Activated CD4-positive, alpha-beta T cell treated with anti-CD3 and anti-CD28 coated beads, Interleukin-2, Interleukin-4, amounts not matched to agents 100 ng/mL and 50 ng/mL, durations not matched to agents 16 hours and 8 hours (primary cell): Measurements from ENCODE around the gene PIP4K2C.

ENCODE experiments used
- DNase-seq: peaks from one replicate; pipeline ENCODE4 v3.0.0-alpha.2; 2020; ENCODE audit warnings: low spot score

PIP4K2C gene

DNA sequence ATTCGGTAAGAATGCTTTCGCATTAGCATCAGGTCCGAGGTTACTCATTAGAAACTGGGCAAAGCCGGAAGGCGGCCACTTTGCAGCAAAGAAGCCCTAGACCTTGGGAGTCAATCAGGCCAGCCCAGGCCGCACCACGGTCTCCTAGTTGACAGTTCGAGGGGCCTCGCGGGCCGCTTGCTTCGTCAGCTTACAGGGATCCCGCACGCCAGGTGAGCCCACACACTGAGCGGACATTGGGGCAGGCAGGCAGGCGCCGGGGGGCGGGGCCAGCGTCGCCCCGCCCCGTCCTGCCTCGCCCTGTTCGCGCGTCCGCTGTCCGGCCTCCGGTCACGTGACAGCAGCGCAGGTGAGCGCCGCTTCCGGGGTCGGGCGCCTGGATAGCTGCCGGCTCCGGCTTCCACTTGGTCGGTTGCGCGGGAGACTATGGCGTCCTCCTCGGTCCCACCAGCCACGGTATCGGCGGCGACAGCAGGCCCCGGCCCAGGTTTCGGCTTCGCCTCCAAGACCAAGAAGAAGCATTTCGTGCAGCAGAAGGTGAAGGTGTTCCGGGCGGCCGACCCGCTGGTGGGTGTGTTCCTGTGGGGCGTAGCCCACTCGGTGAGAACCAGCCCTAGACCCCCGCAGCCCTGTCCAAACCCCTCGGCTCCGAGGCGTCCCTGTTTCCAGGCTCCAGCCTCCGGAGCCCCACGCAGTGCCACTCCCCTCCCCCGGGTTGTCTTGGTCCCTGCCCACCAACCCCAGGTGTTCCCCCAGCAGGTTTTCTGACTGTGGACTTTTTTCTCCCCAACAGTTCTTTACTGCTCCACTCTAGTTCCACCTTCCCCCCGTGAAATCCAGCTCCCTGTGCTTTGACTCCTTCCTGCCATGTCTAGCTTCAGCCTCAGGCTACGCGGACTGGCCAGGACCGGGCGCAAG, at the start of gene PIP4K2C:
PIP4K2C (plus strand) TSS at position 329 of the 918 bp plus-strand sequence; CDS start at position 427, 98 bp downstream.
- DNase-seq = peak; percentile 85

DNA sequence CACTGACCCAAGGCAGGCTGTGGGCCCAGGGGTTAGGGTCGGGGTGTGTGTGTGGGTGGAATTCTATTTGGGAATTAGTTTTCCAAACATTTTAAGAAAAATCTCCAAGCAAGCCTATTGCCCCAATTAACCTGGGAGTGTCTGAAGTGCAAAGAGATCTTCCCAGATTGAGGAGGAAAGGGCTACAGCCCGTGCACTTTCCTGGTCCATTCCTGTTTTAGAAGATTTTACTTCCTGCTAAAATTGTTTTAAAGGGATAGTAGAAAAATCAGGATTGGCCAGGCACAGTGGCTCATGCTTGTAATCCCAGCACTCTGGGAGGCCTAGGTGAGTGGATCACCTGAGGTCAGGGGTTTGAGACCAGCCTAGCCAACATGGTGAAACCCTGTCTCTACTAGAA, 49.3 kb upstream of the PIP4K2C start:
- no peak for DNase-seq

DNA sequence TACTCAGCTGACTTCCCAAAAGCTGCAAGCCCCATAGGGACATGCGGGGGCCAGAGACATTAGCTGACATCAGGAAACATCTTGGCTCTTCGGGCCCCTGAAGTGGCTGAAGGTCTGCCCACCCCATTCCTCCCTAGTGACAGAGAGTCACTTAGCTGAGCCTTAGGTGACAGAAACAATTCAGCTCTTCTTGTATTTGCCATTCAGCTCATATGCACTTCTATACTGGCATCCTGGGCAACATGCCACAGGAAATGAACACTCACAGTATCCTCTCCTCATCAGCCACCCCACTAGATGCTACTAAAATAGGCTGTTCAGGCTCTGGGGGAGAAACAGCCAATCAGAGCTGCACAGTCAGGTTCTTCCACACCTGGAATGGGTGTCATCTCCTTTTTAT, 47.4 kb upstream of the PIP4K2C start:
- no peak for DNase-seq

DNA sequence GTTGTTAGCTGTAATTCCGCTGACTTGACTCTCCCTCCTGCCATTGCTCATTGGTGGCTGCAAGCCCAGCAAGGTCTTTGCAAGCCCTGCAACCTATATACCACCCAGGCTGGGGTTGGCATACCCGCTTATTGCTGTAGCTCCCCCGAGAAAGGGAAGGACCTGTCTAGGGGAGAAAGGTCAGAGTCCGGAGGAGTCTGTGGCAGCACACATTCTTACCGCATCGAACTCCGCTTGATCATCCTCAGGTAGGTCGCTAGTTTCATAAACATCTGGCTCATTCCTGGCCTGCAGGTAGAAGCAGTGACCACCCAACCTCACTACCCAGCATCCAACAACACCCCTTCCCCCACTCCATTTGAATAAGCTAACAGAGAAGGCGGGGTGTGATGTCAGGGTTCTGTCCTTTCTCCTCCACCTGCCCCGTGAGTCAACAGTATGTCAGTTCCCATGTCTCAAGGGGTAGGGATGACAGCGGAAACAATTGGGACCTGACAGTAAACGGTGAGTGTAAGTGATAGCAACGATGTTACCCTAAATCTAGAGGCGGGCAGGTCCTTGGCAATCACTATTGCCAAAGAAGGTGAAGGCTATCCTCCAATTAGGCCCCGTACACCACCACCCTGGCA, 45.1 kb upstream of the PIP4K2C start:
- no peak for DNase-seq

DNA sequence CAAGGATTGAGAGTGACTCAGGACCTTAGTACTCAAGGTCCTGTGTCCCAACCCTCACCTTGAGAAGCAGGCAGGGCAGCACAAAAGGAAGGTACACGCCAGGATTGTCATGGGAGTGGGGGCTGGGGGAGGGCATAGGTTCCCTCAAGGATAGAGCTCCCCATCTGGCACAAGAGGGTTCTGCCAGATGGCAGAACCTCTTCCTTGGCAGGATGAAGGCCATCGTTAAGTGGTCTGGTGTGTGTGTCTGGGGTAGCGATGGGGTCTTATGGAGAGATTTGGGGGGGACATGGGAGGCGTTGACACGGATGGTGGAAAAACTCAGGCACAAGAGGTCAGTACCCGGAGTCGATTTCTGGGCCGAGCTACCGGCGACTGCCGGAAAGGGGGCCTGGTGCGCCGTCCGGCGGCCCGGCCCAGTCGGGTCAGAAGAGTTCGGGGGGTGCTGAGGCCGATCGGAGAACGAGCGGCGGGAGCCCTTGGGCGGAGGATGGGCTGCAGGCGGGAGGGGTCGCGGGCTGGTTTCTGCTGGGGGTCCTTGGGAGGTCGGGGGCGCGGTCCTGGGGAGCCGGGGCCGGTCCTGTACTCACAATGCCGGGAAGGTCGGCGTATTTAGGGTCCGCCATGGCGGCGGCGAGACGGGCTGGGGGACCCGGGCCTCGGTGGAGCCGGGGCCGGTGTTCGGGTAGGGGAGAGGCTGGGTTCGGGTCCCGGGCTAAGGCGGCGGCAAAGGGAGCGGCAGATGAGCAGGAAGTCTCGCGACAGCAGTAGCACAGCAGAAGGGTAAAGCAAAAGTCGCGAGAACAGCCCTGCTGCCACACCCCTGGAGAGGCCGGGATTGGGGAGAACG, 44.3 kb upstream of the PIP4K2C start, which contains the start of gene DCTN2:
DCTN2 (minus strand) TSS at position 755 of the 850 bp plus-strand sequence; CDS start at position 626, 129 bp downstream.
- peak; percentile 98 for DNase-seq

DNA sequence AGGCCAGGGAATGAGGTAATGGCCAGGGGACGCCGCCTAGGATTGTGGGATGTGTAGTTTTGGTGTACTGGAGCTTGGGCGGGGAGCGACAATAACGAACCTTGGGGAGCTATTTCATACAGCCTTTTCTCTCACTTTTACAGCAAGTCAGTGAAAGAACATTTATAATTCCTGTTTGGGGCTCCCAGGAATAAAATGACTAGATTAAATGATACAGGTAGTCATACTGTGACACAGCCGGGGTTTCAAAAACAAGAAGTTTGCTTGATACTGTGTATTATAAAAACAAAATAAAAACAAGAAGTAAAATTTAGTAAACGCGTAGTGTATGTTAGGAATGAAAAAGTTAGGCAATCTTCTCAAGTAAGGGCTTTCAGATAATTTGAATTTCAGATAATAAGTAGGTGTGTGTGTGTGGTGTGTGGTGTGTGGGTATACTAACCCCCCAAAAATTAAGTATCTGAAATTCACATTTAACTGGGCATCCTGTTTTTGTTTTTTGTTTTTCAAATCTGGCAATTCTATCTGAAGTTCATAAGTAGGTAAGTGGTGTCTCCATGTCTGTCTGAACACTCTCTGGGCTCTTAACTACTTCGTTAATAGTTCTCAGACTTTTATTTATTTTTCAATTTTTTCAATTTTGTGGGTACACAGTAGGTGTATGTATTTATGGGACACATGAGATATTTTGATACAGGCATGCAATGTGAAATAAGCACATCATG, 43.5 kb upstream of the PIP4K2C start:
- DNase-seq = no peak

DNA sequence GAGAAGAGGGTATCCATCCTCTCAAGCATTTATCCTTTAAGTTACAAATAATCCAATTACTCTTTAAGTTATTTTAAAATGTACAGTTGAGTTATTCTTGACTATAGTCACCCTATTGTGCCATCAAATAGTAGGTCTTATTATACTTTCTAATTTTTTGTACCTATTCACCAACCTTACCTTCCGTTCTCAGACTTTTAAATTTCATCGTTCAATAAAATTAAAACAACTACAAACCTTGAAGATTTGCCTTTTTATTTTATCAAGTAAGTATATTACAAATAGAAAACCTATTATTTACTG, 43.0 kb upstream of the PIP4K2C start:
- DNase-seq = no peak

DNA sequence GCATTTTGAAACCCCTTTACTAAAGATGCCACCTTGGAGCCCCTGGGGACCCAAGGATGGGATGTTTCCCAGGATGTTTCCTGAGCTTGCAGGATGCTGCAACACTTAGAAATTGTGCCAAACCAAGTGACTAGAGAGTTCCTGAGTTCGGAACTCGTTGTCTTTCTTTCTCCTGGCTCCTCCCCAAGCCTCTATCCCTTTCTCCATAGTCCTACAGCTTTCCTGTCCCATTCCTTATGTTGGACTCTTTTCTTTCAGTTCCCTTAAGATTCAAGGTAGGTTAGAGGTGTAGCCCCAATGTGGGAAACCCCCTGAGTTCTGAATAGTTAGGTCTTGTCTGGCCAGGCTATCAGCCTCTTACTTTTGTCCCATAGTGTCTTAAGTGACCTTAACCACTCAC, 42.5 kb upstream of the PIP4K2C start:
- DNase-seq = no peak

DNA sequence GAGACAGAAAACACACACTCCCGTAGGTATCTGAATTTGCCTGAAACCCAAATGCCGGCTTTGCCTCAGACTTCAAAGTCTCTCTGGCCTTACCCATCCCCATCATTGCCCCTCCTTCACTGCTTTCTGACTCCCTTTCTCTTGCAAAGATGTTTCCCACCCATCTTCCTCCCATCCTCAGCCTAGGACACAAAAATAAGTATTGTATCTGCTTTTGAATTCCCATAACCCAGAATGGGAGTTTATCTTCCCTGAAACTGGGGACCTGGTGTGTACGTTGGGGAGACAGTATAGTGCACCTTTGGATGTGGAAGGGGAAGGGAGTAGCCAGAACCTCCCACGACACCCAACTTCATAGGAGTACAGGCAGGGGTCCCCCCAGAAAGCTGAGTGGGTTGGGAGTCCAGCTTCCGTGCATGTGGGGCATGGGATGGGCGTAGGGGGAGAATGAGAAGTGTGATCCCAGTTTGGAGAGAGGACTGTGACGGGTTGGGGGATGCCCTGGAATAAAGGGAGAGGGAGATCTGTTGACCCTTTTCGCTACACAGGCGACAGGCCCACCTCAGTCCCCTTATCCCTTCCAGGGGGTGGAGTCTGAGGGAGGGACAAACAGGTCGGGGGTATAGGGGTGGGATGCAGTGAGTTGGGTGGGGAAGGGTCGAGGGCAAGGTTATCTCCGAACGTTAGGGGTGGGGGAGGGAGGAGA, 41.6 kb upstream of the PIP4K2C start:
- no peak for DNase-seq

DNA sequence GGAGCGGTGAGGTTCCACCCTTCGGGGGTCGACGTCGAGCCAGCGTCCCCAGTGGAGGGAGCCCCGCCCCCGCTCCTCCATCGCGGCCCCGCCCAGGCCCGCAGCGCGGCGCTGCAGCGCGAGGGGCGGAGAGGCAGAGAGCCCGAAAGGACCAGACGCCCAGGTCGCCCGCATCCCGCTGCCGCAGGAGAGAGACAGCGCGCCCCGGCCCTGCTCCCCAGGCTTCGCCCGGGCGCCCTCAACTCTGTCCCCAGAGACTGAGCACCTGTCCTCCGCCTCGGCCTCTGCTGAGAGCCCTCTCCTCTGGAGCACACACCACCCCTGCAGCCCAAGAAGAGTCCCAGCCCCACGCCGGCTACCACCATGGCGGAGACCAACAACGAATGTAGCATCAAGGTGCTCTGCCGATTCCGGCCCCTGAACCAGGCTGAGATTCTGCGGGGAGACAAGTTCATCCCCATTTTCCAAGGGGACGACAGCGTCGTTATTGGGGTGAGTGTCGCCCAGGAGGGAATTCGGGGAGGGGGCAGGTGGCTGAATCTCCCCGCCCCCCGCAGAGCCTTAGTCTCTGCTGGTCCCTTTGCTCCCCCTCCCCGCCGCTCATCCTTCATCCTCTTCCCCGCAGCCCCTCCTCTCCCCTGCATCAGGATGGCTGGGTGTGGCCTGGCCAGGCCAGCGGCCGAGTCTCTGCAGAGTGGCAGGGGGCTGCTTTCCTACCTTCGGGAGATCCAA, 40.9 kb upstream of the PIP4K2C start, which contains the start of gene KIF5A:
KIF5A (plus strand) TSS at position 136 of the 732 bp plus-strand sequence; CDS start at position 364, 228 bp downstream.
- DNase-seq = peak; percentile 39

DNA sequence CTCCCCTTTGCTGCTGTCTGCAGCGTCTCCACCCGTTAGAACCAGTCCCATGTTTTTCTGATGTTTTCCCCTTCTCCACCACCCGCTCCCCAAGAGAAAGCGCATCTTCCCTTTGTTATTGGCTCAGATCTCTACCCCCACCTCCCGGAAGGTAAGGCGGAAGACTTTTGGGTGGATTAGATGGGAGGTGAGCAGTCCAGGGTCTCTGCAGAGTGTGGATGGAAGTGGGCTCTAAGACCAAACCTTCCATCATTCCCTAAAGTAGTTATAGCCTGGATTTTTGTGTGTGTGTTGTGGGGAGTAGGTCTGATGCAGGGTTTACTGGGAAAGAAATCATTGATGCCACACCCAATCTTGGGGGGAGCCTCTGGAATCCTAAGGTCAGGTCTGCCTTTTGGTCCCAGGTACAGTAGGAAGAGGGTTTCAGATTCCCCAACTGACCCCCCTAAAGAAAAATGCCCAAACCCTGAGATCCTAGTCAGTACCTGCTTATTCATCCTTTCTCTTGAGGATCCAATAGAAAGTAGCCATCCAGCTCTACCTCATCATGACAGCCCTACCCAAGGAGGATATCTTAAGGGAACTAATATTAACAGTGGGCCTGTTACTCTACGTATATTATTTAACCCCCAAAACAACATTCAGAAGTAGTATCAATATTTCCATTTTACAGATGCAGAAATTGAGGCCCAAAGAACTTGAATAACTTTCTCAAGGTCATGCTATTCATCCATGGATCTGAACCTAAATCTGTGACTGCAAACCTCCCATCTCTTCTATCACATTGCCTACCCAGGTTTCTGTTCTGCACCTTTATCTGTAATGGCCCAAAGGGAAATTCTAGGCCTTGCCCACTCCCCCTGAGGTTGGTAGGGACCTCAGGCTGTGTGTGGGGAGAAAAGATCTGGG, 40.1 kb upstream of the PIP4K2C start:
- no peak for DNase-seq

DNA sequence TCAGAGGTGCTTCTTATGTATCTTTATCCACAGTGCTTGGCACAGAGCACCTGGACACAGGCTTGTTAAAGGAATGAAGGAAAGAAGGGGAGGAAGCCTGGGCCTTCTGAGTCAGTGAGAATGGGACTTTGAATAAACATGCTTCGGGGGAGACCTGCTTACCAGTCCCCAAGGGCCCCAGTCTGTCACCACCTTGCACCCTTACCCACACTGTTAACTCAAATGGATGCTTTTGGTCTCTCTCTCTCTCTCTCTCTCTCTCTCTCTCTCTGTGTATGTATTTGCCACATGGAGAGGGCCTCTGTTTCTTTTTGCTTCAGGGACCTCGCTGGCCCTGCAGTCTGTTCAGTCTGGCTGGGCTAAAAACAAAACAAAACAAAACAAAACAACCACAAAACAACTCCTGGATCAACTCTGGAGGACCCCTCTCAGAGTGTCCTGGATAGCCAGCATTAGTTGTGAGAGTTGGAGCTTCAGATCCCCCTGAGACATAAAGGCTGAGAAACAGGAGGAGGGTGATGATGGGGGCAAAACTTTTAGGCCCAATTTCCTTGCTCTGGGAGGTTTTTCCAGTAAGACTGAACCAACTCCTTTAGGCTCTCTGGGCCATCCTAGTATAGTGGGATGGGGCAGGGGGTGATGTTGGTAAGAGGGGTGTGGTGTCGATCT, 39.2 kb upstream of the PIP4K2C start:
- DNase-seq = no peak

DNA sequence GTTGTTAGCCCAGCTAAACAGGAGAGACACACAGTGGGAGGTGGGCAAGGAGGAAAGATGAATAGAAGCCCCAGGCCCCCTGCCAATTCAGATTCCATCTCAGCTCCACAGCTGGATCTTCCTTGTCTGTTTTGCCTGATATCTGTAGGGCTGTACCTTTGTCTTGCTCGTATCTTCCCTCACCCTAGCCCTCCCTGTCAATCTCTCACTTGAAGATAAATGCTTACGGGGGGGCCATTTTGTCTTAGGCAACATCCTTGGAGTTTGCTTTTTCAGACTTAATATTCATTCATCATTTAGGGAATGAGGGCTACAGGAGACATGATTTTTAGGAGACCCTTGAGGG, 38.7 kb upstream of the PIP4K2C start:
- DNase-seq = no peak

DNA sequence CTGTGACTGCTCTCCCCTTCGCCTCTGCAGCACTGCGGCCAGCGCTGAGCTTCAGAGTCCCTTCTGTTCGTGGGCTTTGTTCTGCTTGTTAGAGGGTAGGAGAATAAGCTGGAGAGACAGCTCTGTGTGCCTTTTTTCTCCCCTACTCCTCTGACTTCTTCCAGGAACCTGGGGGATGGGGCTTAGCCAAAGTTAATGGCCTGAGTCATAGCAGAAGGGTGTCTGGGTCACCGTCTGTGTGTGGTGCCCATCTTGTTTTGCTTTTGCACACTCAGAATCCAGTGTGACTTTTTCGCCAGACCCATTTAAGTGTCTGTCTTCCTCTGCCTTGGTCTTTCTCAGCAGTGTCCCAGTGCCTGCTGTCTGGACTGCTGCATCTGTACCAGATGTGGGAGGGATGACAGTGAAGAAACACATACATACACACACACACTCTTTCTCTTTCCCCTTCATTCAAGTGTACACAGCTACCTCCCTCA, 38.1 kb upstream of the PIP4K2C start:
- no peak for DNase-seq

DNA sequence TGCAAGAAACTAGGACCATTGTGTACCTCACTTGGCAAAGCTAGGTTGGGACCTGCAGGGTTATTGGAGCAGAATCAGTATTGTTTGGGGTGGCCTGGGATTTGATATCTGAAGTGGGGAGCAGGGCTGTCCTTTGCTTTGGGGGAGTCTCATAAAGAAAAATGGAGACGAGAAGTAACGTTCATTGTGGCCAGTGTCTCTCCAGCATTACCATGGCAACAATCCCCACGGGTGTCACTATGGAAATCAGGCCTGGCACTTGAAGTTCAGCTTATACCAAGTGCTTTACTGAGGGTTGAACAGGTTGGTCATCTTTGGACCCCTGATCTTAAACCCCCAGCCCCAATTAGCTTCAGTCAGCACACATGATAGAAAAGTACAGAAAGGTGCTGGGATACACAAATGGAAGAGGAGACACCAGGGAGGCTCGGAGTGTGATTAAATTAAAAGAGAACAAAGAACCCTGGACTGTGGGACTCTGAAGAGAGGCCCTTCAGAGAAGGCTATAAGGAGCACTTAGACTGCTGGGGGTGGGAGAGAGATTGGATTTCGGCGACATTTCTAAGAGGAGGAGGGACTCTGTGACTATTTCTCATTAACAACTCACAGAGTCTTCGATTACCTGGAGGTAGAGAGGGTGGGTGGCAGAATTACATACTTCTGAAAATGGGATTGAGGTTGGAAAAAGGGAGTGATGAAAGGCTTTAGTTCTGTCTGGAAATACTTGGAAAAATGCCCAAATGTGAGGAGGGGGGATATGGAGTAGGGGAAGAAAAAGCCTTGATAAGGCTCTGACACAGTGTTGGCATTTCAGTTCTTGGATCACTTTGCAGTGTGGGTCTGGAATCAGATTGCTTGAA, 37.4 kb upstream of the PIP4K2C start:
- DNase-seq = no peak

DNA sequence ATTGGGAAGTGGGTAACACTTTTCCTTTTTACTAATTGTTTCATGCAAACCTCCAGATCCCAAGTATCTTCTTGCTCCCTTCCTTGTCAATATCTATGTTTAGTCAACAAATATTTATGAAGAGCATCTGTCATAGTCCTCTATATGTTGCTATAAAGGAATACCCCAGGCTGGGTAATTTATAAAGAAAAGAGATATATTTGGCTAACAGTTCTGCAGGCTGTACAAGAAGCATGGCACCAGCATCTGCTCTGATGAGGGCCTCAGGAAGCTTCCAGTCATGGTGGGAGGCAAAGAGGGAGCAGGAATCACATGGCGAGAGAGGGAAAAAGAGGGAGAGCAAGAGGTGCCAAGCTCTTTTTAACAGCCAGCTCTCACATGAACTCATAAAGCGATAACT, 36.5 kb upstream of the PIP4K2C start:
- no peak for DNase-seq

DNA sequence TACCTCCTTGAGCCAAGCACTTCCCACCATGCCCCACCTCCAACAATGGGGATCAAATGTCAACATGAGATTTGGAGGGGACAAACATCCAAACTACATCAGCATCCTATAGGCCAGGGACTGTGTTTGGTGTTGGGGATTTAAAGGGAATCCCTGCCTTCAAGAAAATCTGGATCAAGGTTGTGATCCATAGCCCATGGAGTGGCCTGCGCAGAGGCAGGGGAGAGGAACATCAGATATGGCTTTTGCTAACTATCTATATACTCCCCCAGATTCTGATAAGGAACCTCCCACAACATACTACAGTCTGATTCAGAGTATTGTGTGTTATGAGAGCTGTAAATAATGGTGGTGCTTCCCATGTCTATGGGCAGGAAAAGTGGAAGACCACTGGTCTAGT, 36.1 kb upstream of the PIP4K2C start:
- DNase-seq = no peak

DNA sequence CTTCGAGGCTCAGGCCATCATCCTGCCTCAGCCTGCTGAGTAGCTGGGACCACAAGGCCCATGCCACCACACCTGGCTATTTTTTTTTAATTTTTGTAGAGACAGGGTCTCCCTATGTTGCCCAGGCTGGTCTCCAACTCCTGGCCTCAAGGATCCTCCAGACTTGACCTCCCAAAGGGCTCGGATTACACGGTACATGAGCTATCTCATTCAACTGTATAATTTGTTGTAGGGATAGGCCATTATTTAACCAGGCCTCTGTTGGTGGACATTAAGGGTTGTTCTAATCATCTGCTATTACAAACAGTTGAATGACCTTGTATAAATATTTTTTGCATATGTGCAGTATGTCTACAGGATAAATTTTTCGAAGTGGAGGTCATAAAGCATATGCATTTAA, 32.1 kb upstream of the PIP4K2C start:
- no peak for DNase-seq
